HG02623 (cell line): ENCODE data around the gene GDF11.

Experiments used
- ATAC-seq: cut with Tn5 transposase; IDR thresholded peaks from one replicate; pipeline ENCODE4 v1.9.1; 2021; ENCODE audit warnings: moderate library complexity; ENCODE audit not compliant: unreplicated experiment

Gene GDF11

GRCh38 chr12:55706568-55707218 is 36.2 kb upstream of the GDF11 start:
- ATAC-seq, result no peak

- no peak for ATAC-seq
These were observed 35.7 kb upstream of the GDF11 start for GRCh38 chr12:55707219-55707671.

- ATAC-seq, result no peak
These were observed 34.9 kb upstream of the GDF11 start, which contains the start of gene ITGA7 for GRCh38 chr12:55707841-55708694. Gene ITGA7 (minus strand): TSS chr12:55707904. CDS start chr12:55707682, 222 bp downstream.

DNA sequence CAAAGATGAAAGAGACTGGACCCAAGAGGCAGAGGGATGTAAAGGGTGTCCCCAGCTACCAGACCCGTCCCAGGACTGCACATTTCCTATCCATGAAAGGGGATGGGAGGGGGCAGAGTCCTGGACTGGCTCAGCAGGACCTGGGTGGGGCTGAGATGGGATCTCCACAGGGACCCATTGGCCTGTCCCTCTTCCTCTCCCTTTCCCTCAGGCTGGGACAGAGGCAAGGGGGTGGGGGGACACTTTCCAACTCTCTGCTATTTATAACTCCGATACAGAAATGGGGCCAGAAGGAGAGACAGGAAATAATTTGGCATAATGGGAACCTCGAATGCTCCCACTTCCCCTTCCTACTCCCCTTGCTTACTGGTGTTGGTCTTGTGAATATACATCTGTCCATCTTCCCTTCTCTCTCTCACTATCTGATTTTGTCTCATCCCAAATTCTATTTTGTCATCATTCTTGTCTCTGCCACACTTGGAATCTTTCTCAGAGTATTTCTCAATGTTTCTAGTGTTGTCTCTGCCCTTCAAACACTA is 34.2 kb upstream of the GDF11 start:
- no peak for ATAC-seq

DNA sequence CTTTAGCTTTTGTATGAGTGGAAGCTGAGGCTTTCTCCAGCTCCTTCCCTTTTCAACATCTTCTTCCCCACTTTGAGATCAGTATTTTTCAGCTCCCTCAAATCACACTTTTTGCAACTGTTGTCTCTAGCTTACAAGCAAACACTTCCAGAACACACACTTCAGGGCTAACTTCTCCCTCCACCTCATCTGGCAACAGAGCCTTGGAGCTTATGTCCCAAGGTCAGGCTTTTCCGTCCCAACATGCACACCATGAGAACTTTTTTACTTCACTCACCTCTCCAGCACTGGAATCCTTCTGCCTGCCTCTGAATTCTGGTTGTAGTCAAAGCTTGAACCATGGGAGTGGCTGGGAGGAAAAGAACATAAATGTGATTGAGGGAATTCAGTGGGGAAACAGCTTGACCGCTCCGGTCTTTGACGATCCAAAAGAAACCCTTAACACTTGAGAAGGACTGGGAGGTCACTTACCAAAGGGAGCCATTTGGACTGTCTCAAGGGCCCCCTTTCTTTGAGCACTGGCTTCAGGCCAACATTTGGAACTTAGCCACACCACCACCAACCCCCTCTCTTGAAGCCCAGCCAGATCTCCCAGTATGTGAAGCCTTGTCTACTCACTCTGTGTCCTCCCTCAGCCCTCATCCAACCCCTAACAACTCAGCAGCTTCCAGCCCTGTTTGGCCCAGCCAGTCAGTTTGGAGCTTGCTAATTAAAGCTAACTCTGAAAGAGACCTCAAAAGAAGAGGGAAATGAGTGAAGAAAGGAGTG is 31.0 kb upstream of the GDF11 start:
- no peak for ATAC-seq

GRCh38 chr12:55712700-55713415 is 30.1 kb upstream of the GDF11 start:
- no peak for ATAC-seq

- no peak for ATAC-seq
These were observed 29.2 kb upstream of the GDF11 start for GRCh38 chr12:55713721-55714120.

DNA sequence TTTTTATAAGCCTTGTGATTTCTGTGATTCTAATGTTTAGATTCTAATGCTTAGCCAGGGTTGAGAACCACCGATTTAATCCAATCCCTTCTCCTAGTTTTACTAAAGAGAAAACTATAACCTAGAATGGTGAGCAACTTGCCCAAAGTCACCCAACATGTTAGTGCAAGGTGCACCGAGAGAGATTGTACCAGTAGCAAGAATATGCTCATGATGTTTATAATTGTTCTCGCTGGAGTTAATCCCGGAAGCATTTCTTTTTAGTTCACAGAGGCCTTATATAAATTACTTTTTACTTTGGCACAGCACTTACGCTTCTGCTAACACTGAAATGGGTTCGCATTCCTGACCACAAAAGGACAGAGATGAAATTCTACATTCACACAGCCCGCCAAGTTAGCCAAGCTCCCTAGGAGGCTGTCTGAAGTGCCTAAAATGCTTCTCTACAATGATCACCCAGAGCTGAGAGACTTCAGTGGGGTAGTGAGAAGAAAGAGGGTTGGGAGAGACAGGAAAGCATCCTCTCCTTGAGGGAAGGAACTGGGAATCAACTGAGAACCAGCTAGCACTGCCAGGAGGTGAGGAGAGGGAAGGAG is 27.7 kb upstream of the GDF11 start:
- no peak for ATAC-seq

DNA sequence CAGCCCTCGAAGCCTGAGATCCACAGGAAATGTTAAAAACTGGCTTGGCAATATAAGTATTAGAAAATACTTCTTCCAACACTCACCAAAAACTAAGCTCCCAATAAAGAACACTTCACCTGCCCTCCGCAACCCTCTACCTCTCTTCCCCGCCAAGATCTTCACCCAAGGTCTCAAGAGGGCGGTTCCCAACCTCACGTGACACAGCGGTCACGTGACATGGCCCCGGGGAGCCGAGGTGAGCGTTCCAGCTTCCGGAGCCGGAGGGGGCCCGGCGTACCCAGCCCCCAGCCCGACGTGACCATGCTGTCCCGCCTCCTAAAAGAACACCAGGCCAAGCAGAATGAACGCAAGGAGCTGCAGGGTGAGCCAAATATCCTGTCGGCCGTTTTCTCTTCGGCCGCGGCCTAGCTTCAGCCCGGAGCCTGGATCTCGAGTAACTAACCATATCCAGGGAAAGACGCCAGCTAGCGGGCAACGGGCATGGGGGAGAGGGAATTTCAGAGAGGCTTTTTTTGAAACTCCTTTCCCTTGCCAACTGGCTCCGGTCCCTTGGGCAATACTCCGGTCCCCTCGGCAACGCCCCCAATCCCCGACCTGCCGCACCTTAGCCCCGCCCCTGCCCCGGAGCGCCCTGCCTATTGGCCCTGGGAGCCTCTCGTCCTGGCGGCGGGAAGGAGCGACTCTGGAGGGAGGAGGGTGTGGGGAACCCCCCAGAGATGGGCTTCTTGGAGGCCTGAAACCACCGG is 26.9 kb upstream of the GDF11 start, which contains the start of gene BLOC1S1:
Gene BLOC1S1, plus strand, starts transcription at position 214 of the 749 bp plus-strand sequence. Its CDS starts 6 bp downstream, at position 220.
- ATAC-seq, result peak; percentile 97

DNA sequence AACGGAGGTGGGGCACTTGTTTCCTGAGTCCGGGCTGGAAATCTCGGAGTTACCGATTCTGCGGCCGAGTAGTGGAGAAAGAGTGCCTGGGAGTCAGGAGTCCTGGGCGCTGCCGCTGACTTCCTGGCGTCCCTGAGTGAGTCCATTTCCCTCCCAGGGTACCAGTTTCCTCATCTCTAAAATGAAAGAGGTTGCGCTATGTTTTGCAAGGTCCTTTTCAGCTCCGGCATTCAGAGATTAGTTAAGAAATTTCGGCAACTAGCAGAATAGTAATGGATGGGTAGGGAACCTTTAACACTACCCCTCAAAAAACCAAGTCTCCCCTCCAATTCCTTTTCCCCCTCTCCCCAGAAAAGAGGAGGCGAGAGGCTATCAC is 26.4 kb upstream of the GDF11 start:
- ATAC-seq, result peak; percentile 21

DNA sequence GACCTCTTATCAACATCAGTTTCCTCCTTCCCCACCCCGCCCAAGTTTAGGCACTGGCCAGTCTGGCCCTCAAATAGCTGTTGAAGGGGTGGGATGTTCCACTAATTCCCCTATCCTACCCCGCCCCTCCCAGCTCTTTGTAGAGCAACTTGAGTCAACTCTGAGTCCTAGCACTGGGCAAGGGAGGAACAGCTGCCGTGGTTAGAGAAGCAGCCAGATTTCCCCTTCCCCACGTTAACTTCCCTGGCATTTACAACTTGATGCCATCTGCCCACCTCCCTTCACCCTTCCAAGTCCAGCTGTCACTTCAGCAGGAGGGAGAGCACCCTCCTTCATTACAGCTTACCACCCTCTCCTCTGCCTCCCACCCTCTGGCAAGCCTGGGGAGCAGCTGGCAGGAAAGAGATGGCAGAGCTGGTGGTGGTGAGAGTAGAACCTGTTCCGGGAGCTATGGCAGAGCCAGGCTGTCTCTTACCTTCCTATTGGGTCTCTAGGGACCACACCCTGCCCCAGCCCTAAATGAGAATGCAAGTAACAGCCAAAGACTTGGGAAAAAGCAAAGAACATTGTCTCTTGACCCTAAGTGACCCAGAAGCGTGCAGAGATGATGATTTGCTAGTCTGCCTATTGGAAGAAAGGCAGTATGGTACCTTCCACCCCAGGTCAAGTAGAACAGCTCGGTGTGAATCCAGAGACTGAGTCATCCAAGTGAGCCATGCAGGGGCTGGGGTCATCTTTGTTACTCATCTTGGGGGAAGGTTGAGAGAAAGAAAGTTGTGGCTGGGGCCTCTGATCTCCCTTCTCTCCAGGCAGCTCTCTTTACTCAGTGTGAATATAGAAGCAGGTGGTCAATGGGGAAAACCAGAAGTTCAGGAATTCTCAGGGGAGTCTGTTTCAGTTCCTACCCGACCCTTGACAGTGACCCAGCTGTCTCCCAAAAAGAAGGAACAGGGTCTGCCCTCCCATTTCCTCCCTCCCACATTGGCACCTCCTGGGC is 25.6 kb upstream of the GDF11 start:
- no peak for ATAC-seq

DNA sequence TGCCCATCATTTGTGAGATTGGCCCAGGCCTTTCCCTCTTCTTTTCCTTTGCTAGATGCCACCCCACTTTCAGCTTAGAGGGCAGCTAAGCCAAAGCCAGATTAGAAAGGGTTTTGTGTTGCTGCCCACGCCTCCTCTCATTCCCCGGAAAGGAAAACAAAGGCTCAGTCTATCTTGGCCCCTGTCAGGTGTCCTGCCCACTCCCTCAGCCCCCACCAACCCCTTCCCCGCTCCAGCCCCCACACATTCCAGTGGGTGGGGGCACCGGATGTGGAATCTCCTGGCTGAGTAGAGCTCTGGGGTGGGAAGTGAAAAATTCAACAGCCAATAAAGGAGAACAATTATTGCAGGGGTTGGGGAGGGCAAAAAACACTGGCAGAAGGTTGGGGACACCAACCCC is 24.9 kb upstream of the GDF11 start:
- no peak for ATAC-seq

DNA sequence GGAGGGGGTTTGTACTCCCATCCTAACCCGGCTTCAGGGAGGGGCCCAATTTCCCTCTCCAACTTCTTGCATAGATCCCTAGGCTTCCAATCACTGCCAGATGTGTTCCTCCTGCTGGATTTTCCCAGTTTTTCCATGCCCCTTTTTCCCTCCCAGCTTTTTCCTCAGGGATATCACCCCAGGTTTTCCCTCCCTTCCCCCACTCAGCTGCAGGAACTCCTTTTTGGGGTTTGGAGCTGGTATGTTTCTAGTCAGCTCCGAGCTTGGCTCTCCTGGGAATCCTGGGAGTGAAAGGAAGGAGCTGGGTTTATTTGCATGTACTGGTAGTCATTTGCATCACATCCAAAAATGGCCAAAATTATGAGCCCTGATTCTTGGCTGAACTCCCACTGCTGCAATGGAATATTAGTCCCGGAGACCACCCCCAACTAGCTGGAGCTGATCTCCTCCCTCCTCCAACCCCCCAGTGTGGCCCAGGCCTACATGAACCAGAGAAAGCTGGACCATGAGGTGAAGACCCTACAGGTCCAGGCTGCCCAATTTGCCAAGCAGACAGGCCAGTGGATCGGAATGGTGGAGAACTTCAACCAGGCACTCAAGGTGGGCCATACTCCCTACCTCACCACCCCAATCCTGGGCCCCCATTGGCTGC is 24.2 kb upstream of the GDF11 start:
- ATAC-seq, result no peak

- no peak for ATAC-seq
These were observed 23.6 kb upstream of the GDF11 start for GRCh38 chr12:55719371-55719770.

DNA sequence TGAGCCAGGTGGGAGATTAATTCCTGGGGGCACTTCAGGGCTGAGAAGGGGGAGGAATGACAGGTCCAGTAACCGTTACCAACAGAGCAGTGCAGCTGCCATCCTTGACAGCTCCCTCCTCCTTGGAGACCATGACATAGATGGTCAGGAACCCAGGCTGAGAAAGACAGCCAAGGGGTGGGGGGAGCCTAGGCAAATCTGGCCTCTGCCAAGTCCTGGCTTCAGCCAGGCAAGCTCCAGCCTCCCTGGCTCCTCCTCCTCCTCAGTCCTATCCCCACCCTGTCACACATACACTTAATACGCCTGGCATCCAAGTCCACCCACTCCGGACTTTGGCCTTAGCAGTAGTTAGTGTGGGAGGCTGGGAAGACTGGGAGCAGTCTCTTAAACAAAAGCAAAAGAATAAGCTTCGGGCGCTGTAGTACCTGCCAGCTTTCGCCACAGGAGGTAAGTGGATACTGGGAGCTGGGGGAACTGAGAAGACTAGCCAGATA is 22.8 kb upstream of the GDF11 start, which contains the start of gene RDH5:
Gene RDH5, plus strand, starts transcription at position 323 of the 494 bp plus-strand sequence. CDS start 792 bp downstream, outside the sequence.
- ATAC-seq, result no peak

DNA sequence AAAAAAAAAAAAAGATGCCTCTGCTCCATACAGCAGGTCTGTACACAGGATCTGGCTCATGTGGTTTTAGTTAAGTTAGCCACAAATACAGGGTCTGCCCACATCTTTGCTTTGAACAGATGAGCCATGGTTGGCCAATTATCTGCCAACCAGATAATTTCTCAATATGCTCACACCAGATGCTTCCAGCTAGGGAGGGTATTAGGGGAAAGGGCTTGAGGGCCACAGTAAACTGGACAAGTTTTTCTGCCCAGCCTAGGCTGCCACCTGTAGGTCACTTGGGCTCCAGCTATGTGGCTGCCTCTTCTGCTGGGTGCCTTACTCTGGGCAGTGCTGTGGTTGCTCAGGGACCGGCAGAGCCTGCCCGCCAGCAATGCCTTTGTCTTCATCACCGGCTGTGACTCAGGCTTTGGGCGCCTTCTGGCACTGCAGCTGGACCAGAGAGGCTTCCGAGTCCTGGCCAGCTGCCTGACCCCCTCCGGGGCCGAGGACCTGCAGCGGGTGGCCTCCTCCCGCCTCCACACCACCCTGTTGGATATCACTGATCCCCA is 22.0 kb upstream of the GDF11 start:
- no peak for ATAC-seq

DNA sequence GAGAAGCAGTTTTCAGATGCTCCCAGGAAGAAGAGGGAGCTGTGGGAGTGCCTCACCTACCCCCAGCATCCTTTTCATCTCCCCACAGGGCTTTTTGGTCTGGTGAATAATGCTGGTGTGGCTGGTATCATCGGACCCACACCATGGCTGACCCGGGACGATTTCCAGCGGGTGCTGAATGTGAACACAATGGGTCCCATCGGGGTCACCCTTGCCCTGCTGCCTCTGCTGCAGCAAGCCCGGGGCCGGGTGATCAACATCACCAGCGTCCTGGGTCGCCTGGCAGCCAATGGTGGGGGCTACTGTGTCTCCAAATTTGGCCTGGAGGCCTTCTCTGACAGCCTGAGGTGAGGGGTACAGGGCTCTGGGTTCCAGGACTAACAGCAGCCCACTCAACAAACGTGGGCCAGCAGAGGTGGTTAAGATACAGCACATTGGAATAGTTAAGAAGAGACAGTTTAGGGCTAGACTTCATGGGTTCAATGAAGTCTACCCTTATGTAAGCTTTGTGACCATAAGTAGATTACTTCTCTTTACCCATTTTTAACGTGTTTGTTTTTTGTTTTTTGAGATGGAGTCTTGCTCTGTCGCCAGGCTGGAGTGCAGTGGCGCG is 21.2 kb upstream of the GDF11 start:
- no peak for ATAC-seq
